ENCODE measurements around the gene USPL1. TPM values are rescaled to one million over a fixed set of nuclear protein-coding genes. Genes with fewer than 3 reads are reported as not detected.
A peak's percentile ranks its signal among the peaks of the same experiment; 100 is the strongest.

USPL1 gene
- total and polyA plus RNA-seq, 8 donors: 5.5 to 33.9 (median 9.6) TPM

- peak overlapping the region; percentile 46 to 79 (median 75) for H3K27ac ChIP-seq
- H3K4me3 ChIP-seq: peak overlapping the region; percentile 35 to 44 (median 39)
- no peaks in the 10 kb centered on the region for H3K36me3 ChIP-seq
- intact Hi-C loops (cut with DNase I; ENCODE audit: low total_unique reads): no loop called here
- WGBS, 5 donors: 29 to 40% (median 34%) methylated on average over 20 to 21 of the region's 21 CpGs
- H3K27me3 ChIP-seq: no peaks in the 10 kb centered on the region
- H3K4me1 ChIP-seq: peaks cover 0 to 14% (median 6%) of the 10 kb centered on the region in 4 donors
- DNase-seq: peak; percentile 38 to 86
- H3K9me3 ChIP-seq: no peaks in the 10 kb centered on the region
- TF ChIP-seq CTCF (IDR thresholded peaks at IDR 0.05) (no peak), EP300 (IDR thresholded peaks at IDR 0.05) (no peak), POLR2A (IDR thresholded peaks at IDR 0.05) (no peak), POLR2AphosphoS5 (IDR thresholded peaks at IDR 0.05) (peak; percentile 51 to 80 (median 80))
These were observed 72.8 kb downstream of the USPL1 start for GRCh38 chr13:30690282-30691188.

GRCh38 chr13:30692113-30692512, 74.4 kb downstream of the USPL1 start:
- WGBS, 5 donors: 88 to 100% (median 94%) methylated on average over 1 of the region's 1 CpG
- no peak for TF ChIP-seq POLR2A (IDR thresholded peaks at IDR 0.05)
- no peak for TF ChIP-seq POLR2AphosphoS5 (IDR thresholded peaks at IDR 0.05)
- no peak for TF ChIP-seq CTCF (IDR thresholded peaks at IDR 0.05)
- no peak for TF ChIP-seq EP300 (IDR thresholded peaks at IDR 0.05)
- Histone ChIP-seq H3K9me3 (no peaks in the 10 kb centered on the region), H3K4me3 (no peak overlapping the region), H3K4me1 (peaks cover 0 to 26% (median 12%) of the 10 kb centered on the region in 4 donors), H3K36me3 (no peaks in the 10 kb centered on the region), H3K27ac (no peak overlapping the region), H3K27me3 (no peaks in the 10 kb centered on the region)
- DNase-seq: no peak
- intact Hi-C loops (cut with DNase I; ENCODE audit: low total_unique reads): no loop called here

- H3K27me3 ChIP-seq: no peaks in the 10 kb centered on the region
- no peak overlapping the region for H3K4me3 ChIP-seq
- 38 to 46% (median 41%) methylated on average over 11 of the region's 11 CpGs for WGBS, 5 donors
- H3K36me3 ChIP-seq: no peaks in the 10 kb centered on the region
- H3K9me3 ChIP-seq: no peaks in the 10 kb centered on the region
- peak in 1 of 2 donors; percentile 68 for DNase-seq
- intact Hi-C loops (cut with DNase I; ENCODE audit: low total_unique reads): no loop called here
- H3K4me1 ChIP-seq: peaks cover 0 to 27% (median 7%) of the 10 kb centered on the region in 4 donors
- peak overlapping the region in 2 of 5 donors; percentile 1 to 22 for H3K27ac ChIP-seq
- TF ChIP-seq POLR2AphosphoS5 (IDR thresholded peaks at IDR 0.05): no peak
- TF ChIP-seq POLR2A (IDR thresholded peaks at IDR 0.05): no peak
- TF ChIP-seq EP300 (IDR thresholded peaks at IDR 0.05): no peak
- no peak for TF ChIP-seq CTCF (IDR thresholded peaks at IDR 0.05)
These were observed 78.8 kb downstream of the USPL1 start for GRCh38 chr13:30696278-30697176.
